NCI-H446 (cell line): Measurements from ENCODE around the gene WNK2.
"Not testable (repeated sequence)": the region's sequence is repeated elsewhere in the genome, so short reads cannot be mapped to it uniquely, and the experiment has no call there.

Experiments used
- DNase-seq, 2 experiments: peaks; one replicate each; lab custom pipeline; 2025; lab: John Stamatoyannopoulos, UW

Gene WNK2

DNA sequence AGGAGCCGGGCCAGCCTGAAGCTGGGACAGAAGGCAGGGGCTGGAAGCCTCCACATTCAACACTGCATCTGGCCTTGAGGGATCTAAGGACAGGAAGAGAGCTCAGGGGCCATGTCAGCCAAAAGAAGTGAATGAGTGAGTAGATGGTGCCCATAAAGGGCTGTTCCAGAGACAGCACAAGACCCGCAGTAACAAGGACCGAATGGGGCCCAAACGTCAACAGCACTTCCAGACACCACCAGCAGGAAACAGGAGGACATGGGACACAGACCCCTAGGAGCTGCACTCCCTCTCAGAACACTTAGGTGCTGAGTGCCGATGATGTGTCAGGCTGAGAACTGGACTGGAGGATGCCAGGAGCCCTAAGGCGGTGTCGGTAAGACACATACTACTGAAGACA is 152.8 kb downstream of the WNK2 start:
- DNase-seq: no peak

DNA sequence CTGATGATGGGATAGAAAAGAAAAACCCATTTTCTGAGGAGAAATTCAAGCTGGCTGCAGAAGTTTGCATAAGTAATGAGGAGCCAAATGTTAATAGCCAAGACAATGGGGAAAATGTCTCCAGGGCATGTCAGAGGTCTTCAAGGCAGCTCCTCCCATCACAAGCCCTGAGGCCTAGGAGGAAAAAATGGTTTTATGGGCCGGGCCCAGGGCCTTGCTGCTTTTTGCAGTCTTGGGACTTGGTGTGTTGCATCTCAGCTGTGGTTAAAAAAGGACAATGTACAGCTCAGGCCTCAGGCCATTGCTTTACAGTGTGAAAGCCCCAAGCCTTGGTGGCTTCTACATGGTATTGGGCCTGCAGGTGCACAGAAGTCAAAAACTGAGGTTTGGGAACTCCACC is 154.3 kb downstream of the WNK2 start:
- not testable (repeated sequence) for DNase-seq

DNA sequence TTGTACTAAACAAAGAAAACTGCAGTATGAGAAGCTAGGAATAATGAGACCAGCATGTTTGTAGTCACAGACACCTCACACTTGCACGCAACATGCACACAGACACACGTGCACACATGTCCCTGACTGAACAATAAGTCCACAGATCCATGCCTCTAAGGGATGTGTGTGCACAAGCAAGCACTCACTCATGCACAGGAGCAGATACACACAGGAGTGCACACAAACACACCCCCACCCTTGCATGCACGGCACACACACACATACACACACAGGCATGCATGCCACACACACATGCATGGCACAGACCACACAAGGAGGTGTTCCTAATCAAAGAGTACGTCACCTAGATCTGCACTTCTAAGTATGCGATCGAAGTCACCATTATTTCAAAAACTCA is 156.2 kb downstream of the WNK2 start:
- DNase-seq: no peak

DNA sequence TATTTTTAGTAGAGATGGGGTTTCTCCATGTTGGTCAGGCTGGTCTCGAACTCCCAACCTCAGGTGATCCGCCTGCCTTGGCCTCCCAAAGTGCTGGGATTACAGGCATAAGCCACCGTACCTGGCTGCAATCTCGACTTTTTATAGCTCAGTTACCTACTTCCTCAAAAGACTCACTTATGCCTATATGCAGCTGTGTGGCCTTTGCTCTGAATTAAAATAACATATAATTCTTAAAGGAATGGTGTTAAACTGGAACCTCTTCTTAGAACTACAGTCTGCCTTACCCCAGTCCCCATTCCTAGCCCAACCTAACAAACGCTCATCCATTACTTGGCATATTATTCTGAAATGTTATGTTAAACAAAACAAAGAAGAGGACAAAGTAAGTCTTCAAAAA is 157.9 kb downstream of the WNK2 start:
- DNase-seq: not testable (repeated sequence)

DNA sequence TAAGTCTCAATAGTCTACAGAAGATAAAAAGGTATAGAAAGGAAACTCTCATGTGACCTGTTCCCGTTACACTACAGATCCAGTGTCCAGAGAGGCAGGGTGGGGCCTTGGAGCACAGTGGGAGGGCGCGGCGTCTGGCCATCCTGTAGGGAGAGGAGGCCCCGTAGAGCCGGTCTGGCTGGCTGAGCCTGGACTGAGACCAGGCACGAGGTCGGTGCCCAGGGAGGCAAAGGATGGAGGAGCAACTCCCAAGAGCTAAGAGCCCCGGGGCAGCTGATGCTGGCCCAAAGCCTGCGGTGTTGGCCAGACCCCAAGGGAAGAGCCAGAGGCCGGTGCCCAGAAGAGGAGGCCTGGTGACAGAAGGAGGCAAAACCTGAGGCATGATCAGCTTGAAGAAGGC is 158.5 kb downstream of the WNK2 start:
- not testable (repeated sequence) for DNase-seq

DNA sequence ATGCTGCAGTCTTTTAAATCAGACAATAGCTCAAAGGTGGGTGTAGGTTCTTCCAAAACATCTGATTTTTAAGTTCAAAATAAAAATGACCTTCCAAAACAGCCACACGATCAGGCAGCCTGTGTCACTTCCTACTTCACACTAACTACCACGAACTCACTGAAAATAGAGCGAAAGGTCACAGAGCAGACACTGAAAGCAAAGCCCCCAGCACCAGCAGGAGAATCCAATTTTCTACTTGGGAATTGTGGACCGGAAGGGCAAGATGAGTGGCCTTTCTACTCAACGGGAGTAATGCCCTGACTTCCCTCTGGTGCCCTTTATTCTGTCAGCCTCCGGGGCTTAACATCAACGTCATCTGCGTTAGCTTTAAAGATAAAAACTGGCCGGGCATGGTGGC is 159.7 kb downstream of the WNK2 start:
- DNase-seq: no peak

DNA sequence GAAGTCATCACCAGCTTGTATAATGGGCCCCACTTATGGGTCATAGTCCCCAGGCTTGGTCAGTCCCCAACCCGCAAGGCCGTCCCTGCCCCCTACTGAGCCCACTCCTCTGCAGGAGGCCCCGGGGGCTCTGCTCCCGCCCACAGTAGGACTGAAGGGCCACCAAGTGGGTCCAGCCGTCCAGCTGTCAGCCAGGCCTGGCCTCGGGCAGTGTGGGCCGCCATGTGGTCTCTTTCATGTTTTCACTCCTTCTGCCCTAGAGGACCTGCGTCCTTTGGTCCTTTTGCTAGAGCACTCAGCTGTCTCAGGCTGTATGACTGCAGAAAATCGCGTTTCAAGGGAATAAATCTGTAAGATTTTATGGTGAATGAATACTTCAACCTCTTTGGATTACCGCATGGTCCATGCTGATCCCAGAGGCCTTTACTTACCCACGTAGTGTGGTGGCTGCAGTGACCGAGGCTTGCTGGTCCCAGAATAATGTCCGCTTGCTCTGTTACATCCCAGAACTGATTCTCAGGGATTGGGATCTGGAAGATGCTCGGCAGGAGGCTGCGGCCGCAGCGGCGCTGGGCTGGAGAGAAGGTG is 161.8 kb downstream of the WNK2 start:
- no peak for DNase-seq

DNA sequence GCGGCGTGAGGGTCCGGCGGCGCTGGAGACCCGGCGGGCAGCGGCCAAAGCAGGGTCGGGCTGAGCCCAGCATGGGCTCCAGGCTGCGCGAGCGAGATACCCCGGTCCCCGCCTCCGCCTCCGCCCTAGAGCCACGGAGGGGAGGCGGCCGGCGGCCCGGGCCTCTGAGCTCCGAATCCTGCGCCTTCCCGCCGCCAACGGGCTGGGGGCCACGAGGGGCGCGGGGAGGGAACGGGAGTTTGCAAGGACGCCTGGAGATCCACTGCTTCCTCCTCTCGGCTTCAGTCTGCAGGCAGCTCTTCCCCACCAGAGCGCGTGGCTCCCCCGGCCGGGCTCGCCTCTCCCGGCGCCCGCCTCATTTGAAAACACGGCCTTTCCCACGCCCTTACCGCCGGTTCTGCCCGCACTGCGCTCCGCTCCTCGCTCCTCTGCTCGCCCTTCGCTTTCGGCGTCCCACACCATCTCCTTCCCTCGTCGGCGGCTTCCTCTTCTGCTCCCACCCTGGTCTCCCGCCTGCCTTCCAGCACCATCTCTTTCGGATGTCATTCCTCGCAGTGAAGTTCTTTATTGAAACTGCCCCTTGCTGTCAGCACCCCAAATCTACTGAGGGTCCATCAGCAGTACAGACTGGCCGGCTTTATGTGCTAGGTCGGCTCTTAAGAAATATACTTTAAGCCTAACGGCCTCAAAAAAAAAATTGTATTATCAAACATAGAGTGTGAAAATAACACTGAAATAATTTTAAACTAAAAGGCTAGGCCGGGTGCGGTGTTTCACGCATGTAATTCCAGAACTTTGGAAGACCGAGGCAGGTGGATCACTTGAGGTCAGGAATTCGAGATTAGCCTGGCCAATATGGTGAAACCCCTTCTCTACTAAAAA is 162.5 kb downstream of the WNK2 start:
- no peak for DNase-seq

DNA sequence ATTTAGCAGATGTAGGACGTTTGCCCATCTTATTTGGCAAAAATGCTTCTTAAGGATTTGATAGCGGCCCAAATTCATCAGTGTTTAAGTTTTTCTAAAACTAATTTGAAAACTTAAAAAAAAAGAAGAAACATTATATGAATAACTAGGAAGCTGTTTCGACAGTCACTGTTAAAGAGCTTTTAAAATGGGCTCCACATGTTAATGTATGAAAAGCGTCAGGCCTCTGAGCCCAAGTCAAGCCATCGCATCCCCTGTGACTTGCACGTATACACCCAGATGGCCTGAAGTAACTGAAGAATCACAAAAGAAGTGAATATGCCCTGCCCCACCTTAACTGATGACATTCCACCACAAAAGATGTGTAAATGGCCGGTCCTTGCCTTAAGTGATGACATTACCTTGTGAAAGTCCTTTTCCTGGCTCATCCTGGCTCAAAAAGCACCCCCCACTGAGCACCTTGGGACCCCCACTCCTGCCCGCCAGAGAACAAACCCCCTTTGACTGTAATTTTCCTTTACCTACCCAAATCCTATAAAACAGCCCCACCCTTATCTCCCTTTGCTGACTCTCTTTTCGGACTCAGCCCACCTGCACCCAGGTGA is 163.5 kb downstream of the WNK2 start:
- not testable (repeated sequence) for DNase-seq

DNA sequence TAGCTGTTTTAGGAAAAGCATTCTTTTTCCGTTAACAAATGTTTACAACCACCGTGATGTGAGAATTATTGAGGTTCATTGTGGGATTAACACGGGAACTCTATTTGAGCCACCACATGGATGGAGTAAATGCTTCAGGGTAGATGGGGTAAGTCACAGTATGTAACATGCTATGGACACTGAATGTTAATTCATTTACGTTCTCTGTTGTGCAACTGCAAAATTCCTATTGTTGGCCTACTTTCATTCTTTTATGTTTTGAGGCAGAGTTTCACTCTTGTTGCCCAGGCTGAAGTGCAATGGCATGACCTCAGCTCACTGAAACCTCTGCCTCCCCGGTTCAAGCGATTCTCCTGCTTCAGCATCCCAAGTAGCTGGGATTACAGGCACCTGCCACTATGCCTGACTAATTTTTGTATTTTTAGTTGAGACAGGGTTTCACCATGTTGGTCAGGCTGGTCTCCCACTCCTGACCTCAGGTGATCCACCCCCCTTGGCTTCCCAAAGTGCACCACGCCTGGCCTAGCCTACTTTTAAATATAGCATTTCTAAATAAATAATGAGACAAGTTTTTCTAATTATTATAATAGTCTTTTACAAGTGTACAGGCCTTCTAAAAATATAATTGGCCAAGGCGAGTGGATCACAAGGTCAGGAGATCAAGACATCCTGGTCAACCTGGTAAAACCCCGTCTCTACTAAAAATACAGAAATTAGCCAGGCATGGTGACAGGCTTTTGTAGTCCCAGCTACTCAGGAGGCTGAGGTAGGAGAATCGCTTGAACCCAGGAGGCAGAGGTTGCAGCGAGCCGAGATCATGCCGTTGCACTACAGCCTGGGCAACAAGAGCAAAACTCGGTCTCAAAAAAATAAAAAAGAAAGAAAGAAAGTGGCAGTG is 169.7 kb downstream of the WNK2 start:
- DNase-seq: not testable (repeated sequence)

DNA sequence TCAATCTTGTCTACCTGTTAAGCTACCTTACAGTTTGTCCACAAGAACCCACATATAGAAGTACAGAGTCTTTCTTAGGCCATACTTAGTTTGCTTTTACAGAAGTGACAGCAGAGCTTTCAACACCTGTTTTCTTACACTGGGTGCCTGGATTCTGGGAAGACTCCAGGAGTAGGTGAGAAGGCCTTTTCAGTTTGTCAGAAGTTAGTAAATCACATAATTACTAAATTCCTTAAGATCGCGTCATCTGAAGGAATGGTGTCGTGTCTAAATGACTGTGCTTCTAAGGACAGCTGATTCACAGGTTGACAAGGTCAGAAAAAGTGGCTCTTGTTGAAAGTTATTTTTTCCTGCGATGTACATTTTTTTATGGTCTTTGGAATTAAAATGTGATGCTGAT is 170.5 kb downstream of the WNK2 start:
- no peak for DNase-seq

DNA sequence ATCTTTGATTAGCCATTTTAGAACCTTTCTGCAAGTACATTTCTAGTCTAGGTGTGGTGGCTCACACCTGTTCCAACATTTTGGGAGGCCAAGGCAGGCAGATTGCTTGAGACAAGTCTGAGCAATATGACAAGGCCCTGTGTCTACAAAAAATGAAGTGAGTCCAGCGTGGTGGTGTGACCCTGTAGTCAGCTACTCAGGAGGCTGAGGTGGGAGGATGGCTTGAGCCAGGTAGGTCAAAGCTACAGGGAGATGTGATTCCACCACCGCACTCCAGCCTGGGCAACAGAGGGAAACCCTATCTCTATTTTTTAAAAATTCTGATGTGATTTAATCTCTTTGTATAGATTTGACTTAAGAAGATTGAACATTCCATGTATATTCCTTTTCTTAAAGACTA is 171.9 kb downstream of the WNK2 start:
- DNase-seq: no peak

DNA sequence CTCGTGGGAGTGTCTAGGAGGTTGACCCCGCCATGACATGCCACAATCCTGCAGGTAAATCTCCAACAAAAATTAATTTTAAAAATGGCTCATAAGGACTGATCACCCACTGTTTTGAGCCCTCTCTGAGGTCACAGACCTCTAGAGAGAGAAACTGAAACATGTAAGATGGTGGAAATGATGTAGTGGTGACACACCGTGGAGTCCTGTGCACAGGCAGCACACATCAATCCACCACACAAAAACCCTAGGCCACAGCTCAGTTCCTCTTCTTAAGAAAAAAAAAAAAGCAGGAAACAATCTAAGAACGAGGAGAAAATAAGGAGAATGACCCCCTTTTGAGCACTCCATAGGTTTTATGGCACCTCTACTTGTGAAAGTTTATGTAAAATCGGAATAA is 173.7 kb downstream of the WNK2 start:
- no peak for DNase-seq

DNA sequence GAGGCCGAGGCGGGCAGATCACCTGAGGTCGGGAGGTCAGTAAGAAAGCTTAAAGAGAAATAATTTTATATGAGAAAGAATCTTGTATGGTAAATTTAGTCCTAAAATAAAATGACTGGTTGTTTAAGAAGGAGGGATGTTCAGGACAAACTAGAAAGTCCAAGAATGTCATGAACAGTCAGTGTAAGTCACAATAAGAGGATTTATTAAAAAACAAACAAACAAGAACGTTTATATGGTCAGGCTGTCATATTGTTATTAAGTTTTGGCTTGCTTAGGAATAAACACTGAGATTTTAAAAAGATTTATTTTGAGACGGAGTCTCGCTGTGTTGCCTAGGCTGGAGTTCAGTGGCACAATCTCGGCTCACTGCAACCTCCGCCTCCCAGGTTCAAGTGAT is 176.0 kb downstream of the WNK2 start:
- DNase-seq: not testable (repeated sequence)

DNA sequence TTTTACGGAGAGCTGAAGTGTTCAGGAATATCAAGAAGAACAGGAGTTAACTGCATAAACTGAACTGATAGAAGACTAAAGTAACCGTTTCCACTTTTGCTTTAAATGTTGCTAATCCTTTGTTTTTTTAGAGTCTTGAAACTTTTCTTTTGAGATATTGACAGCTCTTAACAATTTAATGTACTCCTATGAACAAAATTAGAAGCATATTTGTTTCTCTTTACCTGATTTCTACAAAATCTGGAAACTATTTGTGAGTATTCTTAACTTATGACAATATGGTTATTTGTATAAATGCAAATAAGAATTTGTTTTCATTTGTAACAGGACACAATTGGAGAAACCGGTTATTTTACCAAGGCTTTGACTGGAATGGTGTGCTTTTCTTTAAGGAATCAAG is 178.1 kb downstream of the WNK2 start:
- no peak for DNase-seq

DNA sequence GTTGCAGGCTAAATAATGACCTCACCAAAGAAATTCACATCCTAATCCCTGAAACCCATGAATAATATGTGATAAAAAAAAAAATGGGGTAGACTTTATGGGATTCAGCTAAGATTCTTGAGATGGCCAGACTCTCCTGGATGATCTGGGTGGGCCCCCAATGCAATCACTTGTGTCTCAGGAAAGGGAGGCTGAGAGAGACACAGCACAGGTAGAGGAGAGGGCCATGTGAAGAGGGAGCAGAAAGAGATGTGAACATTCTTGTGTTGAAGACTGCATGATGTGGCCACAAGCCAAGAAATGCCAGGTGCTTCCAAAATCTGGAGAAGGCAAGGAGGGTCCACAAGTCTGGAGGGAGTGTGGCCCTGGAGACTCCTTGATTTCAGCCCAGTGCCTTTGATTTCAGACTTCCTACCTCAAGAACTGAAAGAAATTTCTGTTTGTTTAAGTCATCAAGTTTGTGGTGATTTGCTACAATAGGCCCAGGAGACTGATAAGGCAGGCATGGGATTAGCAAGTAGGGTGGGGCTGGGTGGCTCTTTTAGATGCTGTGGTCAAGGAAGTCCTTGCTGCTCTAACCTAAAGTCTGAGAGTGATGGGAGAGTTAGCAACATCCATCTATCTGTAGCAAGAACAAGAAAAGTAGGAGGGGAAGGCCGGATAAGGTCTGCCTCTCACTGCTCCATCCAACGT is 180.9 kb downstream of the WNK2 start:
- DNase-seq: no peak

DNA sequence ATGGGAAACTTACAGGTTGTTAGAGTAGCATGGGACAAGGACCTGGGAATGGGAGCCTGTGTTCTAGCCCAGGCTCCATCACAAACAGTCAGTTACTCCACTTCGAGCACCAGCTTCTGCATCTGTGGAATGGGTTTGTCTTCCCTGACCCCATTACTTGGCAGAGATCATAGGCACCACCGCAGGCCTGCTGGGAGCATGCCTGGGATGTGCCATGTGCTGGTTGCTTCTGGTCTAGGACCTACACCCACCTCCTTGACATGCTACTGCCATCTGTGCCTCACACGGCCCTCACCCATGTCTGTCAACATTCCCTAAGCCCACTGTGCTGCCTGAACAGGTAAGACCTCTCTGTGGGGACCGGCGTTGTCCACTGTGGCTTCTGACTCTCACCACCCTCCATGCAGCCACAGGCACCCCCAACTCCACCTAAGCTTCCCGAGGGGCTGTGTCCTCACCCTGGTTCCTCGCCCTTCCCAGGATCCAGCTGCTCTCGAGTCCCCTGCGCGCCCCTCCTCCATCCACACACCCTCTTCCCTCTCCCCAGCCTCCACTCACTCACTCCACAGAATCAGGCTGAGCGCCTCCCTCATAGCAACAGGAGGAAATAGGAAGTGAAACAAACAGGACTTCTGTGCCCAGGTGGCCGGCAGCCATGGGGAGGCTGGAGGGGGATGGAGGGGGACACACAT is 181.6 kb downstream of the WNK2 start:
- no peak for DNase-seq

DNA sequence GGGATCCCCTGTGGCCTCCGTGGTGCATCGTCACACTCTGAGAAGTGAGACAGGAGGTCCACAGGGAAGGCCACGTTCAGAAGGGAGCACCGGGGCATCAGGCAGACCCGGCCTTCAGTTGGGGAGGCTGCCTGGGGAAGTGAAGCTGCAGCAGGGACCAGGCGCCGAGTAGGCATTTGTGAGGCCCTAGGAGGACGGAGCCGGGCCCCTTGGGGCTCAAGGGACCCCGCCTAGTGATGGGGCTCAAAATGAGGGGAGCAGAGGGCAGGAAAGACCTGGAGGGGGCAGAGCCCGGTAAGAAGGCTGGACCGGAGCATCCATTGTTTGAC is 182.1 kb downstream of the WNK2 start:
- no peak for DNase-seq

DNA sequence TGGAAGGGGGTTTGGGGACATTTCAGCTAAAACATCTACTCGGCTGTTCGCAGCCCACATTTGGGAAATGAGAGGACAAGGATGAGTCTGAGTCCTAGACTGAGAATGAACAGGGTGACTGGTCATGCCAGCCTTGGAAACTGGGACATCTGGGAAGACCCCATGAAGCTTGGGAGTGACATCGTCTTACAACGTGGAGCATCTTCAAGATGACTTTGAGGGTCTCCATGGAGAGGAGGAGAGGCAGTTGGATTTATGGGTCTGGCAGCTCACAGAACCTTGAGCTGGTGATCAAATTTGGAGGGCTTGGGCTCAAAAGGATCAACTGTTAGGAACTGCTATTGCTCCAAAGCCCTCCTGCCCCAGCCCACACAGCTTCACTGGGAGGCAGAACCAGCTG is 182.5 kb downstream of the WNK2 start:
- not testable (repeated sequence) for DNase-seq

DNA sequence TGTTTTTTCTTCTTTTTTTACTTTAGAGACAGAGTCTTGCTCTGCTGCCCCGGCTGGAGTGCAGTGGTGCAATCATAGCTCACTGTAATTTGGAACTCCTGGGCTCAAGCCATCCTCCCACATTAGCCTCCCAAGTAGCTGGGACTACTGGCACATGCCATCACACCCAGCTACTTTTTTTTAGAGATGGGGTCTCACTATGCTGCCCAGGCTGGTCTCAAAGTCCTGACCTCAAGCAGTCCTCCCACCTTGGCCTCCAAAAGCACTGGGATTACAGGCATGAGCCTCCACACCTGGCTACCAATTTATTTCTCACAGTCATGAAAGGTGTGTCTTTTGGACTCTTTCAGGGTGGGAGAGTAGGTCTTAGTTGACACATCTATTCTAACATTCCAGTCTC is 184.5 kb downstream of the WNK2 start:
- no peak for DNase-seq

DNA sequence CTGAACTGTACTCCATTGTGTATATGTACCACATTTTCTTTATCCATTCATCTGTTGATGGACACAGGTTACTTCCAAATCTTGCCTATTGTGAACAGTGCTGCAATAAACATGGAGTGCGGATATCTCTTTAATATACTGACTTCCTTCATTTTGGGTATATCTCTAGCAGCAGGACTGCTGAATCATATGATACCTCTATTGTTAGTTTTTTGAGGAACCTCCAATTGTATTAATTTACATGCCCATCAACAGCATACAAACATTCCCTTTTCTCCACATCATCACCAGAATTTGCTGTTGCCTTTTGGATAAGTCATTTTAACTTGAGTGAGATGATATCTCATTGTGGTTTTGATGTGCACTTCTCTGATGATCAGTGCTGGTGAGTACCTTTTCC is 185.7 kb downstream of the WNK2 start:
- DNase-seq: no peak
